NCI-H1092 treated with DMSO at 0.1 percent for 48 hours (cell line): ENCODE results near the gene NLGN1.

ENCODE experiments used
- DNase-seq: peaks from one replicate; lab custom pipeline; 2025; lab: John Stamatoyannopoulos, UW

NLGN1 gene

DNA sequence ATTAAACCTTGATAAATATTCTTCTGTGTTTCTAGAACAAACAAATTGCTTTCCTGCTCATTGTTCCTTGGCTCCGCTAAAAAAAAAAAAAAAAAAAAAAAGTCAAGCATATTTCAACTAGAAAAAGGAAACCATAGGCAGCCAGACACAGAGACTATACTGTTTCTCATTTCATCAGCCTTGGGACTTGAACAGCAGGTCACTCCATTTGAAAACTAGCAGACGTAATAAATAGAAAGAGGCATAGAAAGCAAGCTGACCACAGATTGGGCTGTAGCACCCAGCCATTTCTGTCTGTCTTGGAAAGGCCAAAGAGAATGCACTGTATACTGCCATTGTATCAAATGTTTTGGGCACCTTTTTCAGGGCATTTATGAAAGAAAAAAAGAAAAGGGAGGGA is 697.1 kb downstream of the NLGN1 start:
- no peak for DNase-seq

DNA sequence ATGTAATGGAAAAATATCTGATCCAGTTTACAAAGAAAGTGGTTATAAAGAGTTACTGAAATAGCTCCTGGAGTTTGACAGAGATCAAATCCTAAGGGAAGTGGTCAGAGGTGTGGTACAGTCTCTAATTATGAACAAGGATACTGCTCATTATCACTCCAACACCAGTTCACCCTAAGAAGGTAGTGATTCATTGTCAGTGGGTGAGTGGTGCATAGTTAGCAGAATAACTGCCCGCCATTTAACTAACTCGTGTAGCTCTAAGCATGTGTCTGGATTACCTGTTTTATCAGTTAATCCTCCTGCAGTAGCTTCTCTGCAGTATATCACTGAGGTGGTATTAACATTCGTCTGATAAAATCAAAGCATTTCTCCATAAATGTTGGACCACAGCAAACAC is 700.1 kb downstream of the NLGN1 start:
- no peak for DNase-seq

DNA sequence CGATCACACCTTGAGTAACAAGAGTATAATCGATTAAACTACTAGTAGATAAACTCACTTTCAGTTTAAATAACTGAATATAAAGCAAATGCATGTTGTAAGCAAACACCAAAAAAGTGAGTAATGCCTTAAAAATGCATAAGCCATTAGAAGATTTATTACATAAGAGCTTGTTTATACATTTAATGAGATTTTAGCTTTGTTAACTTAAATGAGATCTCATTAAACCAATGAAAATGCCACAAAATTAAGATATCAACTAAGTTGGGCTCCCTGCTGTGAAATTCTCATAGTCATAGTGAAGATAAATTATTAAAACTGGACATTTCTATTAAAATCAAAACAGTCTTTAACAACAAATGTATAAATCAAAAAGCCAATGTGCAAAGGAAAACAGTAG is 701.2 kb downstream of the NLGN1 start:
- no peak for DNase-seq

DNA sequence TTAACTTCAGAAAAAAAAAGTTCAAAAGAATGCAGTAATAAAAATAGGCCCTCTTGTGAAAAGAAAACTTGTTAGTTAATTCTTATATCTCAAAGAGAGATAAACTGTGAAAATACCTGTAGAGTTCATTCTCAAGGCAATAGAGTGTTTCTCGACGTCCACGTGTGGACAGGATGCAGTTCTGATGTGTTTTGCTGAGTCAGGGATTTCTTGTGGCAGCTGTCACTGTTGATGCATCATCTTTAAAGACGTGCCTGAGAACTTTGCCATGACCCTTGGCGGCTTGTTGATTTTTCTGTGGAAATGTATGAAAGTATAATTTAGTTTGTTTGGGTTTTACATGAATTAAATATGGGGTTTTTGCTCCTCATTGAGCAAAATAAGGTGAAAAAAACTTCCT is 702.2 kb downstream of the NLGN1 start:
- DNase-seq: no peak

DNA sequence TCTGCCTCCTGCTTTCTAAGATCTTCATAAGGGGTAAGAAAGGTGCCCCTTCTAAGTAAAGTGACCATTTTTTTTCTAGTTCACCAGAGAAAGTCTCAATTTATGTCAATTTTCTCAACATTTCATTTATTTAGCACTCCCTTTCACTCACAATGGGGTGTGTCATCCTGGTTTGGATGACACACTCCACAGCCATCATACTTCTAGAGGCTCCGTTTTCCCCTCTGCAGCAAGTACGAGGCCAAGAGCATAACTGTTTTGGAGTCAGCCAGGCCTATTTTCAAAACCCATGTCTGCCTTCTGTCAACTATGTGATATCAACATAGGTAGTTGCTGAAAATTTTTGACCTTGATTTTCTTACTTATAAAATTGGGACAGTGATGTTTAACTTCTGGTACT is 703.2 kb downstream of the NLGN1 start:
- no peak for DNase-seq

DNA sequence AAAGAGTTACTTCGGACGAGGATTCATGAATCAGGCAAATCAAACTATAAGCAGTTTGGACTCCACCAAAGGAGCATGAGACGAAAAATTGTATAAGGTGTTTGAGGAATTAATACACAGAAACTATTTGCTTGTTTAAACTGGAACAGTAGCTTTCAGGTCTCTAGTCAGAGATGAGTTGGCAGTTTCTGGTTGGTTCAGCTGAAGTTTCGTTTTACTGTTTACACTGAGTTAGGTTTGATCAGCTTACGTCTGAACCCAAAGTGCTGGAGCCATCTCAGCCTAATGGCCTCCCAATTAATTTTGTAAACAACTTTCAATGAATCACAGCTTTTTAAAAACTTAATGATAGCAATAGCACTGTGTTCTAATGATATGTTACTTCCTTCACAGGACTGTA is 703.7 kb downstream of the NLGN1 start:
- peak; percentile 12 for DNase-seq

DNA sequence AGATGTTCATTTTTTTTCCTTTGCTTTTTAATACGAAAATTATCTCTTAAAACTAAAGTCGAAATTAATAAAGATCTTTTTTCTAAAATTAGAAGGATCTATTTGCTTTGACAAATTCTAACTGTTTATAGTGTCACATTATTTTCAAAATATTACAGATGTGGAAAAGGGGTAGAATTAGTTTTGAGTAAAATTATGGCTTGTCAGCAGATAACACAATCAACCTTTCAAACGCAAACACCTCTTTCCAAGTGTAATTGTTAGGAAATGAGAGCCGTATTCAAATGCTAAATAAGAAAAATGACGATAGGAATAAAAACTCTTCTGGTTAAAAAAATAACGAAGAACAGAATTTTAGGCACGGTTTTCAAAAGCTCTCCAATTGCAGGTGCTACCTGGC is 704.7 kb downstream of the NLGN1 start:
- no peak for DNase-seq

DNA sequence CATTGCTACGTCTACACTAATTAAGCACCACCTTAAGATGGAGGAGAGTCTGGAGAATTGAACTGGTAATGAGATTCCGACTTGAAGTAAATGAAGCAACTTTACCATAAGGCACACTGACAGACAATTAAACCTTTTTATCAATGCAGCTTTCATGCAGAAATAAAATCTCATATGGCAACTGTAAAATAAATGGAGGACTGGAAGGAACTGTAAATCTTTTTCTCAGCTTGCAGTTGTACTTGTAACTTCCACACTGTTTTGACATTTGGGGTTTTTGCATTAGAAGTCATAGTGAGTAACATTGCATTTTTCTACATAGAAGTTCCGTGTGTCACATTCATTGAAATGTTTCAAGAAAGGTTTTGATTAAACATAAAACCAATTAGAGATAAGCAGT is 705.3 kb downstream of the NLGN1 start:
- no peak for DNase-seq

DNA sequence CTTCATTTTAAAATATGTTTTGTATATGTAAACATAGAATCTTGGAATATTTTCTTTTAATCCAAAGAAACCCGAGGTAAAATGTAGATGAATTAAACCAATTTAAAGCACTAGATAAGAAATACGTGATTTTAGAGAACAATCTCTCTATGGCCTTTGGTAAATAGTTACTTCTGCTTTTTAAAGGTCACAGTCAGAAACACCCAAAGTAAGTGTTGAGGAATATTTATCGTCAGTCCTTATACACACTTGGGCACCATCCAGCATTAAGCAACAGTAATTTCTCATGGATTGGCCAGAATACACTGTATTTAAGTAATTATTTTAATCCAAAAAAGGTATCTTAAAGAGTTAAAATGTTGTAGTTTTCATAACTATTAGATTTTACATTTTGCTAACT is 713.2 kb downstream of the NLGN1 start:
- no peak for DNase-seq

DNA sequence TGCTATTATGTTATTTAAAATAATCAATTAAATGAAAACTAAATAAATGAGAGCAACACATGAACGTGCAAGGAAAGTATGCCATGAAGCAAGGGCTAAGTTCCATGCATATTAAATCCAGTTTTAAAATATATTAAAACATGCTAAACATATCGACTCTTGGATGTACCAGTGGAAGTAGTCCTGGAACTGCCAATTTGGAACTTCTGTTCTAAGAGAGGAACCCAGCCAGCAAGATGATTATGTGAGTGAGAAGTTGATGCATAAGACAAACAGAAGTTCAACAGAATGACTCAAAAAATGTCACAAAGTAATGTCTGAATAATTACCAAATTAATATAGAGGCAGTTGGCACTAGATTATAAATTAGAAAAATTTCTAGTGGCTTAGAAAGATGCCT is 714.2 kb downstream of the NLGN1 start:
- no peak for DNase-seq

DNA sequence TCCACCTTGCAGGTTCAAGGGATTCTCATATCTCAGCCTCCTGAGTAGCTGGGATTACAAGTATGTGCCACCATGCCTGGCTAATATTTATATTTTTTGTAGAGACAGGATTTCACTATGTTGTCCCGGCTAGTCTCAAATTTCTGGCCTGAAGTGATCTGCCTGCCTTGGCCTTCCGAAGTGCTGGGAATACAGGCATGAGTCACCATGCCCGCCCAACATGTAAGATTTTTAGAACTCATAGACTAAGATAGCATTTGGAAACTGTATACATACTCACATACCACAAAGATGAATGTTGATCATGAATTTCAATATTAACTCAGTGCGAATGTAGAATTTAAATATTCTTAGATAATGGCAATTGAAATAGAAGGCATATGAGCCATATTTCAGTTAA is 718.9 kb downstream of the NLGN1 start:
- no peak for DNase-seq

DNA sequence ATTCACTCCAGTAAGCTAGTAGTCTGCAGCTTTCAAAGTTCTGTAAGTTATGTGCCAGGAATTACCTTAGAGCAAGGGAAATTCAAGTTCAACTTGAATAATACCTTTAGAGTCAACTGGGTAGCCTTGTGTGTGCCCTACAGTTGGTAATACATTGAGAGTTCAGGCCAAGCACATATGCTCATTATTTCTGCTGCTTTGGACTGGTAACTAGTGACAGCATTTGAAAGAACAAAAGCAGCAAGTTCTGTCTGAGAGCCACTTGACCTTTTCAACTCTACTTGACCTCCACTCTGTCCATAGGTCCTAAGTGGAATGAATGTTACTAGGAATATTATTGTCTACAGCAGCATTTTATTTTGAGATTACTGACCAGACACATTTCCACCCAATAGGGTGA is 723.5 kb downstream of the NLGN1 start:
- no peak for DNase-seq

DNA sequence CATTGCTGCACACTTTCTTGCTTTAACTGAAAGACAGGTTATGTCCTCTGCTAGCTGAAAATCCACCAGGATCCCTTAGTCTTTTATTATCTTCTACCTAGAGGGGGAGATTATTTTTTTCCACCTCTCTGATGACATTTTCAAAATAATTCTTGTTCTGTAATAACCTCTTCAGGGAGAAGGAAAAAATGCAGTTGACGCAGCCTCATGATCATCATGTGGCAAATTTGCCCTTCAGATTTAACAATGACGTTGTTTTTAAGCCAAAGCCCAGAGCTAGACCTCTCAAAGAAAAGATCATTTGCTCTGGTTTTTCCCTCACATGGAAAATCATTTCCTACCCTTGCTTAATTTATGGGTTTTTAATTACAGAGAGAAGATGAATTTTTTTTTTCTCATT is 724.9 kb downstream of the NLGN1 start:
- no peak for DNase-seq

DNA sequence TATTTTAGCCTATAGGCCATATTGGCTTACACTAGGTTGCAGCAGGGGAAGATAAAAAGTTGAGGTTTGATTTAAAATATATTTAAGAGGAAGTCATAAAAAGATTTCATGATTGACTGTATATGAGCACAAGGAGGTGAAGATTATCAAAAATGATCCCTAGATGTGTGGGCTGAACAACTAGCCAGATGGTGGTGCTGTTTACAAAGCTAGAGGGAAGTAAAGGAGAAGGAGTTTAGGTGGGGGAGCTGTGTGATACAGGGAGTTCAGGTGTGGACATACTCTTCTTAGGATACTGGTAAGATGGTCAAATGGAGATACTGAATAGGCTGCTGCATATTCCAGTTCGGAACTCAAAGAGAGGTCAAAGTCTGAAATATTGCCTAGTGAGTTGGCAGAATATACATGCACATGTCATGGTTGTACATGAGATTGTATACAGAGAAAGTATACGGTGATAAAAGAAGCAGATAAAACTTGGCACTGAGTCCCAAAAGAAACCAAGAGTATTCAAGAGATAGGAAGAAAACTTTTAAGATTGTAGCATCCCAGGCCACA is 727.8 kb downstream of the NLGN1 start:
- DNase-seq: peak; percentile 48

DNA sequence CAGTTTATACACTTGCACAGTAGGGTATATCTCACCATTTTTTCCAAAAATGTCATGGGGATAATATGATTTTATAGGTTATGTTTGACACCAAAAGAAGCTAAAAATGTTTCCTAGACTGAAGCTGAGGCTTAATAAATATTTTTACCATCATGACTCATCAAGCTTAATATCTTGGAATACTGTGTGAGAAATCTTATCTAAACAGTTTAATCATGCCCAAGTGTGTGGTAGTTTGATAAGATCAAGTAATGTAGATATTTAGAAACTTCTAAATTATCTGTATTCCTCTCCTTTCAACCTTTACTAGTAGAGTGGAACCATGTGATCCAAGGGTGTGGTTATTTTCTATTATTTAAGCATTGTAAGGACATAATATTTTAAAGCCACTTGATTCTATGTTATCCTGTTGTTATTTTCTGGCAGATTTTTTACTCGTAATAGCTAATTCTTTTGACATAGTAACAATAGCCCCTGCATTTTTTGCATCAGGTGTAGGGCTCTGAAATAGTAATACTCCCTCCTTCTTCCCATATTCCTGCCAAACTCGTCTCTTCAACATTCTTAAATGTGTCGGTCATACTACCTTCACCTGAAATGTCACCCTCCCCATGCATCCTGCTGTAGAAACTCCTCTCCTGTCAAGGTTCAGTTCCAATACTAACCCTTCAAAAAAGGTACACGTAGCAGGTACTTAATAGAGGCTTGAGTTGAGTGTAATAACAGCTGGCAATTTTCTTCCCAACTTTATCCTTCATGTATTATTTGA is 729.6 kb downstream of the NLGN1 start:
- DNase-seq: no peak

DNA sequence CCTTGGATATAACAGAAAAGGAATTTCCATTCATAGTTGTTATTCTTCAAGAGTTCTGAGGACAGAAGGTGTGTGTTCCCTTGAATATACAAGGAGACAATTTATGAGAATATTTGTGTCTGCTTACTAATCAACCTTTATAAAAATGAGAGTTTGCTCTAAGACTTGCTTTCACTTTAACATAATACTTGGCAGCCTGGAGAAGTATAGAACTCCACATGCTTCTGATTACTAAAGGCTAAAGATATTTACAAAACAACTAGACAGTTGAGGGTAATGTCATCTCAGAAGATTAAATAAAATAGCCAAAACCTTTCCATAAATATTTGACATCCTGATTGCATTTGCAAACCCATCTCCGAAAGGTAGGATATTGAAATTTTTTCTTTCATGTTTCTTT is 734.5 kb downstream of the NLGN1 start:
- no peak for DNase-seq

DNA sequence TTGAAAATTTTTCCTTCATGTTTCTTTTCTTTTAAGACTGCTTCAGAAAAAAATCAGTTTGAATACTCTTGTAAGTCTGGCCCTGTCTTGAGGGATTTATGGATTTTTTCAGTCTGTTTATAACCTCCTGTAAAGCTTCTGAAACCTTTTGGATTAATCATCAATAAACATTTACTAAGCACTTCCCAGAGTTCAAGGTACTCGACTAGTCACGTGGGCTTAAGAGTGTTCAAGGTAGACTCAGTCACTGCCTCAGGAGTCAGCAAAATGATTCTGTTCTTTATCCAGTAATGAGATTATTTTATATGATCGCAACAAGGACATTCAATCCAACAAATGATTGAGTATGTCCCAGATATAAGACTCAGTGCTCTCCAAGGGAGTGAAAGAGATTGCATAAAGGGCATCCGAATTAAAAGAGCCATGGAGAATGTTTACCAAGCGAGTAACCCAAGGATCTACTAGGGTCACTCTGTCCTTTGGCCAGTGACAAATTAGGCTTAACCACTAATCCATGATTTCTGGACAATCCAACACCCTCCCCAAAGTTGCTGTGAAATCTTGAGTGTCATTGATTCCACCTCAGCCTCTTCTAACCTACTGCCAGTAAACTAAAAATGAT is 735.0 kb downstream of the NLGN1 start:
- no peak for DNase-seq

DNA sequence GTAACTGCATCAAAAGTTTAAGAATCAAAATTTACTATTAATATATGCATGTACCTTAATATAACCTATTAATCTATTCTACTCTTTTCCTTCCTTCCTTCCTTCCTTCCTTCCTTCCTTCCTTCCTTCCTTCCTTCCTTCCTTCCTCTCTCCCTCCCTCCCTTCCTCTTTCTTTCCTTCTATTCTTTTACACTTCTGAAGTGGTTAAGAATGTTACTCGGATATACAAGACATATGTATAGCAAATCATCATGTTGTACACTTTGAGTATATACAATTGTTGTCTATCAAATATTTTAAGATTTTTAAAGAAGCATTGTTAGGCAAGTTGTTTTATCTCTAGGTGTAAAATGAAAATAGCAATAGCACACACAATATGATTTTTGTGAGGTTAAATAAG is 748.5 kb downstream of the NLGN1 start:
- no peak for DNase-seq

DNA sequence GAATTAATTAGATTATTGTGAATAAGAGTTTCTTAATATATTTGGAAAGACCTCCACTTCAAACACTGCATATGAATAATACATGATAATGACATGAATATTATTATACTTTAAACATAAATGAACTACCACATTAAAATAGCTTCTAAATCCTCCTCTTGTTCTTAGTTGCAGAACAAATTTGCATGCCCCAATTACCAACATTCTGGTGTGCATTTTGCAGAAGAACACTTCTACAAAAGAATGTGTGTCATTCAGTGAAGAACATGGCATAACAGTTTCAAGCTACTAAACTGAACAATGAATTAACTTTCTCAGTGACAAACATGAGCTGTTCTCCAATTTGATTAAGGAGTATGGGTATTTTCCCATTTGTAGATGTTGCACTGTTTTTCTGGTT is 750.3 kb downstream of the NLGN1 start:
- no peak for DNase-seq

DNA sequence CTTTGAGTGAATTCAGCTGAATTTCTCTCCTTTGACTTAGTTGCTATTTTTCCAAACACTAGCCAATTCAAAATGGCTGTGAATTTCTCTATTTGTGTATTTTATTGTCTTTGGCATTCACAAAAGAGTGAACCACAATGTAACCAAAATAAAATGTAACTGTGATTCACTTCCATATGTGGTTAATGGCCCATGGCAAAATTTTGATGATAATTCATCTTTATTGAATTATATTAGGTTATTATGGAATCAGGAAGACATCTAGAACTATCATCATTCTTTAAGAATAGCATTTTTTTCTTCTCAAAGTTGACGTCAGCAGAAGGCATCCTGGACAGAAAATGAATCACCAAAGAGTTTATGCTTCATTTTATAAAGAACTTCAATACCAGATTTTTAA is 756.3 kb downstream of the NLGN1 start:
- no peak for DNase-seq

DNA sequence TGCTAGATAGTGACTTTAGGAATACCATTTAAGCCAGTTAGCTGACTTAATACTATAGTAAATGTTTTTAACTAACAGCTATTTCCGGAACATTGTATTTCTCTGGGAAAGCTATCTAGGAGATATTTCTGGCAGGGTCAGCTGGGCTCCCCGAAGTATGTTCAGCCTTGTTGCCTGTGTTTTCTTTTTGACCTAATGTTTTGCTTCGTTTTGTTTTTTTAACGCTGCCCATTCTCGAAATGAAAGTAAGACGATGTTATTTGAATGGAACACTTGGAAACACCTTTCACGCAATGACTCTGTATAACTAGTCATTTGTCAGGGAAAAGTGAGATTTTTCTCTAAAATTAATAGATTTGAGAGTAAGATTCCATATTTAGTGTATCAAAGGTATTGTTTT is 758.7 kb downstream of the NLGN1 start:
- no peak for DNase-seq

DNA sequence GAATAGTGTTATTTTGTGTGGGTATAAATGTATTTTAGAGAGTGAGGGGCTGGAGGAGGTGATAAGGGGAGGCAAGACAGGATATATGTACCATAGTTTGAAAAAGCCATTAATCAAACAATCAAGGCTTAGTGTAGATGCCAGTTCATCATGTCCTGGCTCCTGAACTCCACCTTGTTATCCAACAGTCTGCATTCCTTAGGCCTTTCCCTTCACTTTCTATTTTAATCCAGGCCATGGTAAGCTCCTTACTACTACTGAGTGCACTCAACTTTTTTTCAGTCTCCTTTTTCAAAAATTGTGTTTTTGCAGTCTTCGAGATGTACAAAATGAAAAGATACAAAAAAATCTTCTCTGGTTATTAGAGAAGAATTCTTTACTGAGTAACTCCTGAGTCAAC is 761.1 kb downstream of the NLGN1 start:
- DNase-seq: no peak

DNA sequence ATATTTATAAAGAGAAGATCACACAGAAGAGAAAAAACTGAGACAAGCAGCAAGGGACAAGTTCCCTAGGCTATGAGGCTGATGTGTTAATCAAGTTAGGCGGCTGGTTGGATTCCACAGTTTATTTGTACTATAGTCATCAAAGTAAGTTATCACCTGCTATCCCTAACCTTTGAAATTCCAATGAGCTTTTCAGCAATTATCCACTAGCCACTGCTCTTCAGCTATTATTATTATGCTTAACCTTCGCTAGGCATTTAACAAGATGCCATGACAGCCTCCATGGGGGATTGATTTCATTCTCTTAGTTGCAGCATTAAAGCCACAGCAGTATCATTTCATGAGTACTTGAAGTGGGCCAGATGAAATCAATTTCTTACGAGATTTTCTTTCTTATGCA is 762.1 kb downstream of the NLGN1 start:
- DNase-seq: no peak

DNA sequence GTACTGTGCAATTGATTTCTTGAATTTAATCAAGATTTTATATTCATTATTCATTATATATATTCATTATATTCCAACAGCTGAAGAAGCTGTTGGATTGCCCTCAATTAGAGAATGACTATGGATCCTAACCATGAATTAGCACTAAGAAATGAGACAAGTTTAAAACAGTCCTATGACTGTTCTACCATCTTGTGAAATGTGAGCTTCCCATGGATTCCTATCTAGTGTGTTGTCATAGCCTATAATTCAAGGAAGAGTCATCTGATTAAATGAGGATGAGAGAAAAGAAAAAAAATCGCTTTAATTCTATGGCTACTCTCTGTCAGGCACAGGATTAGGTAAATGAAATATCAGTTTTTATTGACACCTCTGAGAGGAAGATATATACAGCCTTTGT is 765.0 kb downstream of the NLGN1 start:
- DNase-seq: no peak
